Activated T-helper 2 cell treated with anti-CD3 and anti-CD28 coated beads, Interferon-gamma antibody, Interleukin-2, Interleukin-4, amounts not matched to agents 10 μg/mL and 5 μg/mL and 100 μg/mL, durations not matched to agents 14 hours and 24 hours and 36 hours (primary cell): Measurements from ENCODE around the gene KCNIP4. TPM values are rescaled to one million over a fixed set of nuclear protein-coding genes. Genes with fewer than 3 reads are reported as not detected.

ENCODE experiments used
- DNase-seq: peaks from one replicate; pipeline ENCODE4 v3.0.0; 2021; ENCODE audit warnings: low spot score
- H3K27ac Mint-ChIP-seq: one replicate; pipeline ENCODE4 v1.8.0; 2021; ENCODE audit warnings: mixed read lengths
- H3K27me3 Mint-ChIP-seq: one replicate; pipeline ENCODE4 v1.8.0; 2021; ENCODE audit warnings: low read depth, mixed read lengths
- H3K36me3 Mint-ChIP-seq: one replicate; pipeline ENCODE4 v1.8.0; 2021; ENCODE audit warnings: low read depth, mixed read lengths
- H3K4me1 Mint-ChIP-seq: one replicate; pipeline ENCODE4 v1.8.0; 2021; ENCODE audit warnings: low read depth, mixed read lengths
- H3K4me3 Mint-ChIP-seq: one replicate; pipeline ENCODE4 v1.8.0; 2021; ENCODE audit warnings: low read depth, mild to moderate bottlenecking, moderate library complexity, mixed read lengths
- H3K9me3 Mint-ChIP-seq: one replicate; pipeline ENCODE4 v1.8.0; 2021; ENCODE audit warnings: mixed read lengths
- intact Hi-C: fragments of 100-400 bp; cut with micrococcal nuclease; formaldehyde crosslinking; loops from one replicate; pipeline ENCODE4 v1.15.1; 2023
- total RNA-seq: library from RNA; stranded (reverse); gene quantifications from 2 replicates; pipeline ENCODE4 v1.2.3, GENCODE V29; 2022

KCNIP4 gene
- total RNA-seq, 1 donor from 2014 or later = not detected

DNA sequence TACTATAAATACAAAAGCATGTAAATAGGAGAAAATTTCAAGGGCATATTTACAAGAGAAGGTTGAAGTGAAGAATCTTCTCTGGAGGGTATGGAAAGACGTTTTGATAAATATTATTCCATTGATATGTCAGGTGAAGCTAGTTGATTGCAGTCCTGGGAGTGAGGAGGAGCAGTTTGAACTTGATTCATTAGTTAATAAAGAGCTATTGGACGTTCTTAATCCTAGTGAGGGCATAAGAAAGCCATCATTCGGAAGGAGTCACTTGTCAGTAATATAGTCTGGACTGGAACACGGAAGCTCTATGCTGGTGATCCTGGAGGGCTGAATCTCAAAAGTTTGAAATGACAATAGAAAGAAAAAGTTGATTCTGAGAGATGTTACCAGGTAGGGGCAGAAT lies 793.2 kb downstream of the KCNIP4 start:
- H3K9me3 Mint-ChIP-seq = peaks cover 11% of the 10 kb centered on the region
- intact Hi-C loops = no loop called here
- no peak overlapping the region for H3K27ac Mint-ChIP-seq
- DNase-seq = no peak
- H3K36me3 Mint-ChIP-seq = no peaks in the 10 kb centered on the region
- H3K4me1 Mint-ChIP-seq = no peaks in the 10 kb centered on the region
- no peak overlapping the region for H3K4me3 Mint-ChIP-seq
- no peaks in the 10 kb centered on the region for H3K27me3 Mint-ChIP-seq

DNA sequence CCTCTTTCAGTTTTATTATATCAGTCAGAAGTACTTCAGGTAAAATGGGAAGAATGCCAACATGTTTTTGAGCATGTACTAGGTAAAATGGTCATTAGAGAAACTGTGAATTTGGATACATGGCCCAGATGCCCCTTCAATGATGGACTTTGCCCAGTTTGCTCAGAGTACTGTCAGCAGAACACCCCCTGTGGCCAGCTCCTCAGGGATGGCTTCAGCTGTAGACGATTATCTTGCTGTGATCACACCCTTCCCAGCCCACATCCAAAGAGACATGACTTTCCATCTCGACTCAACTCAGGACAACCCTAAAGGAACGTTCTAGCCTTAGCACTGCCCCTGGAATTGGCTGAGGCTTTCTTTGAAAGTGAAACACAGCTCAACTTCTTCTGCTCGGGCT lies 809.2 kb downstream of the KCNIP4 start:
- H3K9me3 Mint-ChIP-seq = peaks cover 16% of the 10 kb centered on the region

DNA sequence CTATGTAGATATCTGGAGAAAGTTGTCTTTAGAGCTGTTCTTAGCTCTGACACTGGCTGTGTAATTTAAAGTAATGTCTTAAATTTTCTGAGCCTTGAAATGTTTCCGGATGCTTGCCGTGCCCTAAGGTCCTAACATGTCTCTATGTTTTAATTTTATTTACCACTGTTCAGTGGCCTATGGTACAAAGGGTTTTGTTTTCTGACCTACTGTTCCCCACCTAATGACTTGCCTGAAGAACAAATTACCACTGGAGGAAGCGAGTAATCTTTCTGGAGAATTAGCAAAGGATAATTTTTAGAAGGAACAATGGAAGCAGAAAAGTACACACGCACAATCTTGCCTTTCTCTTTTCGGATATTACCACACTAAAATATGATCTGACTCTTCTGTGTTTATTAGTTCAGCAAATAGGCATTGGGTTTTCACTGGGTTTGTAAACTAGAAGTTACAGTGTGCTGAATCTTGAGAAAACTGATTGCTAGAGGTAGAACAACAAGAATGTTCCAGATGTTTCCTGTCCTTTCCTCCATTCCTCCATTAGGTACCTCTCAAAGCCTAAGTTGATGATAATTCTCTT lies 812.4 kb downstream of the KCNIP4 start:
- Mint-ChIP-seq H3K27ac (no peak overlapping the region), H3K36me3 (no peaks in the 10 kb centered on the region), H3K4me3 (no peak overlapping the region), H3K4me1 (no peaks in the 10 kb centered on the region), H3K9me3 (peaks cover 16% of the 10 kb centered on the region), H3K27me3 (no peaks in the 10 kb centered on the region)
- intact Hi-C loops = no loop called here
- no peak for DNase-seq

More for the DNA sequence above, 809.2 kb downstream of the KCNIP4 start:
- intact Hi-C loops = no loop called here
- DNase-seq = no peak
- Mint-ChIP-seq H3K4me3 (no peak overlapping the region), H3K36me3 (no peaks in the 10 kb centered on the region), H3K27ac (no peak overlapping the region), H3K27me3 (no peaks in the 10 kb centered on the region), H3K4me1 (no peaks in the 10 kb centered on the region)

GRCh38 chr4:21134994-21135393 lies 813.6 kb downstream of the KCNIP4 start:
- Mint-ChIP-seq H3K27me3 (no peaks in the 10 kb centered on the region), H3K36me3 (no peaks in the 10 kb centered on the region), H3K4me3 (no peak overlapping the region), H3K4me1 (no peaks in the 10 kb centered on the region), H3K27ac (no peak overlapping the region), H3K9me3 (peaks cover 21% of the 10 kb centered on the region)
- intact Hi-C loops = no loop called here
- DNase-seq = no peak

GRCh38 chr4:21130606-21131005 lies 818.0 kb downstream of the KCNIP4 start:
- Mint-ChIP-seq H3K27ac (no peak overlapping the region), H3K9me3 (peaks cover 28% of the 10 kb centered on the region), H3K27me3 (no peaks in the 10 kb centered on the region), H3K36me3 (no peaks in the 10 kb centered on the region), H3K4me1 (no peaks in the 10 kb centered on the region), H3K4me3 (no peak overlapping the region)
- DNase-seq = no peak
- intact Hi-C loops = no loop called here

DNA sequence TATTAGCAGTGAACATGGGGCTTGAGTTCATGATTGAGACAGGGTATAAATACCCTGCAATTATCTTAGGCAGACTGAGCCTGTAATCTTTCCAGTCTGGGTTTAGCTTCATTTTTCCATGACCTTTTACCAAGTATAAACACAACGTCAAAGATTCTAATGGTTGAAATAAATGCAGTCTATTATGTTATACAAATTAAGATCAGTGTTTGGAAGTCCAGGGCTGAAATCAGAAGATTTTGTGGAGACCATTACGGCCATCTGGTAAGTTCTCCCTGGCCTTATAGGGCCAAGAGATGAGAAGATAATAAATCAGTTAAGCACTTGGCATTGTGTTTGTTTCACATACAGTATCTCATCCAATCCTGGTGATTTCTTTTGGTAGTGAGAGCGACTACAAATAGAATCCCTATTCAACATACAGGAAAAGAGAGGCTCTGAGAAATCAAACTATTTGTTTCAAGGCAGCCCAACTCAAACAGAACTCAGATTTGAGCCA lies 822.5 kb downstream of the KCNIP4 start:
- peaks cover 33% of the 10 kb centered on the region for H3K9me3 Mint-ChIP-seq
- no peaks in the 10 kb centered on the region for H3K4me1 Mint-ChIP-seq
- no peak overlapping the region for H3K27ac Mint-ChIP-seq
- intact Hi-C loops = no loop called here
- H3K4me3 Mint-ChIP-seq = no peak overlapping the region
- H3K27me3 Mint-ChIP-seq = no peaks in the 10 kb centered on the region
- DNase-seq = no peak
- no peaks in the 10 kb centered on the region for H3K36me3 Mint-ChIP-seq

DNA sequence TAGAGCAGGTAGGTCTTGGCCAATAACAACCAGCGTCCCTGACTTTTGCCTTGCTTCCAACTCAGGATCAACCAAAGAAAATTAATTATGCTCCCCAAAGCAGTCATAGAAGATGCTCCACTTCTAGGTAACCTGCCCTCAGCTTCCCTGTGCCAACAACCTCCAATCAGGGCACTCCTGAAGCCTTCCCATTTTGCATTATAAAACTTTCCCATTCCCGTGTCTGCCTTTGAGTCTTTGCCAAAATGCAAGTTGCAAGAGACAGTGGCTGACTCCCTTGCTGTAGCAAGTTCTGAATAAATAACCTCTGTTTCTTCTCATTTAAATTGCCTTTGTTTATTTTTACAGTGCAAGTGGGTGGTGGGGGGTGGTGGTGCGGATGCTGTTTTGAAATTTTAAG lies 830.3 kb downstream of the KCNIP4 start:
- intact Hi-C loops = no loop called here
- DNase-seq = no peak
- H3K27ac Mint-ChIP-seq = no peak overlapping the region
- no peaks in the 10 kb centered on the region for H3K36me3 Mint-ChIP-seq
- no peaks in the 10 kb centered on the region for H3K27me3 Mint-ChIP-seq
- H3K4me1 Mint-ChIP-seq = no peaks in the 10 kb centered on the region
- H3K9me3 Mint-ChIP-seq = peaks cover 15% of the 10 kb centered on the region
- H3K4me3 Mint-ChIP-seq = no peak overlapping the region

DNA sequence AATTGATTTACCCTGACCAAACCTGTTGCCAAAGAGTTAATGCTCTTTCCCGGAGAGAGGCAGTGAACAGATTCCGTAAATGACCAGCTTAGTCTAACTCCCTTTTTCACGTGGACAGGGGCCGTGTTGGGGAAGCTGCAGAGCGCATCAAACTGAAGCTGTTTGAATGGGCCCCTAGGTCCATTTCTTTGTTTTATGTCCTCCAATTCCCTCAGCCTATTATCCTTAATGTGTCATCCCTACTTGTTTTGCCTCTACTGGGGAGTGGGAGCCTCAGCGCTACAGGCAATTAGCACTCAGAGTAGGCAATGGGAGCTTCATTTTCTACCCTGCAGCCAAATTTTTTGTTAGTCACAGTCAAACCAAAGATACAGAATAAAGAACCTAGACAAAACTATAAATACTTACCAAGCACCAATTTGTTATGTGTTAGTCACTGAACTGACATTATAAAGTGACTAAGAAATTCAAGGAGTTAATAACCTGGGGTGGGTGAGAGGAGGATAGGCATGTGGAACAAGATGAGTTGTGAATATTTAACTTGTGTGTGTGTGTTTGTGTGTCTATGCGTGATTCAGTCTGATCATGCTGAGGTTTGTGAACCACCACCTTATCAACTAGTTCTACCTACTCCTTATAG lies 830.9 kb downstream of the KCNIP4 start:
- no peak for DNase-seq
- intact Hi-C loops = no loop called here
- no peak overlapping the region for H3K4me3 Mint-ChIP-seq
- H3K27me3 Mint-ChIP-seq = no peaks in the 10 kb centered on the region
- no peaks in the 10 kb centered on the region for H3K4me1 Mint-ChIP-seq
- no peaks in the 10 kb centered on the region for H3K36me3 Mint-ChIP-seq
- peaks cover 20% of the 10 kb centered on the region for H3K9me3 Mint-ChIP-seq
- H3K27ac Mint-ChIP-seq = no peak overlapping the region

DNA sequence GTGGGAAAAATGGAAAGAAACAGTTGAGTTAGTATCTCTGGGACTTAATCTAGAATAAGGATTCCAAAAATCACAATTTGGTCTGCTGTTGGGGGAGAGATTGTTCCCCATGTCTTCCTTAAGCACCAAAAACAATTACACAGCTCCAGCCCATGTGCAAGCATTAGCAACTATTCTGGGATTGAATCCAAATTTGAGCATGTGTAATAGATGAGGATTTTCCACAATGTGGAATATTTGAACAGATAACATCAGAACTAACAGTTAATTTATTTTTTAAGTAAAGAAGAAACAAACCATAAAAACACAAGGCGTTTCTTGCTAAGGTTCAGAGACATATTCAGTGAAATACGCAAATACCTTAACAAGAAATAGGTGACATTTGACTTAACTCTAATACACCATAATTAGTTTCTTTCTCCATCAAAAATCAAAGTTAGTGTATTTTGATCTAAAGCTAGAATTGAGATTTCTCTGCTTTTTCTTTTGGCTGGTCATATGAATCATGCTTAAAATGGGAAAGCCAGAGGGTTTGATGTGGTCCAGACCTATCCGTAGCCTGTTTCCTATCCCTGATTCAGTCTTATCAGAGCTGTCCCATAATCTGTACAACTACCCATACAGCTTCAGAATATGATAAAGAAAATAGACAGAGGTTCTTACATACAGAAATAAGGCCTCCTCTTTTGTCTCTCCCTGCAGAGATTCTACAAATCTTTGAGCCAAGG lies 834.9 kb downstream of the KCNIP4 start:
- Mint-ChIP-seq H3K27me3 (no peaks in the 10 kb centered on the region), H3K4me1 (no peaks in the 10 kb centered on the region), H3K9me3 (peaks cover 42% of the 10 kb centered on the region), H3K27ac (no peak overlapping the region), H3K4me3 (no peak overlapping the region), H3K36me3 (no peaks in the 10 kb centered on the region)
- no peak for DNase-seq
- intact Hi-C loops = no loop called here

DNA sequence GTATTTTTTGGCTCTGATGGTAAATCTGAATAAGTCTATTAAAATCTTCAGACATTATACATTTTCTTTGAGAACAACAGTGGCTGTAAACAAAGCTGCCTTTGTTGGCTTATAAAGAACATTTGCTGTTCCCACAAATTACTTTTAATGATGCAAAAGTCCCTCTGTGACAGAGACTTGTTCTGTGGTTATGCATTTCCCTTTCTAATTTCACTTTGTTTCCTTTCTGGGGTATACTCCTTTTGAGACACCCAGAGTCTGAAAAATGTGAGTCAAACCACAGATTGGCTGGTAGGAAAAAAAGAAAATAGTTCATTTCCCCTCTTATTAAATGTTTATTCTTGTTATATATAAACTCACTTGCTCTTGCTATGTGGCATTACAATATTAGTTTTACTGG lies 845.9 kb downstream of the KCNIP4 start:
- no peak overlapping the region for H3K4me3 Mint-ChIP-seq
- intact Hi-C loops = no loop called here
- H3K9me3 Mint-ChIP-seq = peaks cover 19% of the 10 kb centered on the region
- no peak for DNase-seq
- no peaks in the 10 kb centered on the region for H3K4me1 Mint-ChIP-seq
- H3K27me3 Mint-ChIP-seq = no peaks in the 10 kb centered on the region
- no peak overlapping the region for H3K27ac Mint-ChIP-seq
- no peaks in the 10 kb centered on the region for H3K36me3 Mint-ChIP-seq

- no peak overlapping the region for H3K27ac Mint-ChIP-seq
- H3K4me1 Mint-ChIP-seq = no peaks in the 10 kb centered on the region
- H3K27me3 Mint-ChIP-seq = no peaks in the 10 kb centered on the region
- H3K36me3 Mint-ChIP-seq = no peaks in the 10 kb centered on the region
- H3K4me3 Mint-ChIP-seq = no peak overlapping the region
- DNase-seq = no peak
- peaks cover 22% of the 10 kb centered on the region for H3K9me3 Mint-ChIP-seq
- intact Hi-C loops = no loop called here
Observed at GRCh38 chr4:21097865-21098264, 850.7 kb downstream of the KCNIP4 start.

DNA sequence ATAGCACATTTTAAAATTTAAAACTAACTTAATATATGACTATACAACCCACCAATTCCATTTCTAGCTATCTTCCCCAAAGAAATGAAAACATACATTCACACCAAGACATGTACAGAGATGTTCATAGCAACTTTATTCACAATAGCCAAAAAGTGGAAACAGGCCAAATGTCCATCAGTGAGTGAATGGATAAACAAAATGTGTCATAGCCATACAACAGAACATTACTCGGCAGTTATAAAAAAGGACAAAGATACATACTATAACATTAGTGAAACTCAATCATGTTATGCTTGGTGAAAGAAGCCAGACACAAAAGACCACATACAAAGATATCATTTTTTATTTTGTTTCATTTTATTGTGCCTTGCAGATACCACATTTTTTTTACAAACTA lies 851.5 kb downstream of the KCNIP4 start:
- Mint-ChIP-seq H3K9me3 (peaks cover 23% of the 10 kb centered on the region), H3K4me3 (no peak overlapping the region), H3K4me1 (no peaks in the 10 kb centered on the region), H3K36me3 (no peaks in the 10 kb centered on the region), H3K27me3 (no peaks in the 10 kb centered on the region), H3K27ac (no peak overlapping the region)
- DNase-seq = no peak
- intact Hi-C loops = no loop called here

- no peak overlapping the region for H3K27ac Mint-ChIP-seq
- H3K27me3 Mint-ChIP-seq = no peaks in the 10 kb centered on the region
- no peak overlapping the region for H3K4me3 Mint-ChIP-seq
- no peak for DNase-seq
- no peaks in the 10 kb centered on the region for H3K4me1 Mint-ChIP-seq
- H3K9me3 Mint-ChIP-seq = peaks cover 28% of the 10 kb centered on the region
- intact Hi-C loops = no loop called here
- H3K36me3 Mint-ChIP-seq = no peaks in the 10 kb centered on the region
Observed at GRCh38 chr4:21092531-21092930, 856.0 kb downstream of the KCNIP4 start.
